ENCODE results near the gene IMPA2.

IMPA2 gene

GRCh38 chr18:12008842-12009580 lies 27.7 kb downstream of the IMPA2 start:
- no peak for DNase-seq (ENCODE audit: low read depth)

GRCh38 chr18:12009581-12010140 lies 28.4 kb downstream of the IMPA2 start:
- DNase-seq (ENCODE audit: low read depth): no peak

DNA sequence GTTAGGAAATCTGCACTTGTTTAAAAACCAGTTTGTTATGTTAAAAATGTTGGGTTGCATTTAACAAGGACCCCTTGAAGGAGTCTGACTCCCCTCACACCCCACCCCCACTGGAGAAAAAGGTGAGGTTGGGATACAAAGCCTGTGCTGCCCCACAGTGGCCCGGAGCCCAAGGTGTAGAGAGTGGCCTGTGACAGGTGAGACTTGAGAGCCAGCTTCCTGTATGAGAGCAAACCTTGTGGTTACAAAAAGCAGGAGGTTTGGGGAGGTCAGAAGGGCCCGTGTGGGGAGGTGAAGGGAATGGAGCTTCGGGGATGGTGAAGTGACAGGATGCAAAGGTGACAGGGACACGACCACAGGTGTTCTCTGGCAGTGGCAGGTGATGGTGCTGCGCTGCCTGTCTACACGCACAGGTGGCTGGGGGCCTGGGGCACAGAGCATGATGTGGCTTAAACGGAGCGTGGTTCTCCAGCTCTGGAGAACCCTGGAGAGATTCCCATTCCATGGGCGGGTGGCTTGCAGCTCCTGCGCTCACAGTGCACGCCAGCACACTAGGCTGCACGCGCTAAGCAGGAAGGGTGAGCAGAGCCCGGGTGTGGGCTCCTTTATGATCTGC lies 29.0 kb downstream of the IMPA2 start:
- no peak for DNase-seq (ENCODE audit: low read depth)

GRCh38 chr18:12011199-12011956 lies 30.1 kb downstream of the IMPA2 start:
- DNase-seq (ENCODE audit: low read depth): no peak

DNA sequence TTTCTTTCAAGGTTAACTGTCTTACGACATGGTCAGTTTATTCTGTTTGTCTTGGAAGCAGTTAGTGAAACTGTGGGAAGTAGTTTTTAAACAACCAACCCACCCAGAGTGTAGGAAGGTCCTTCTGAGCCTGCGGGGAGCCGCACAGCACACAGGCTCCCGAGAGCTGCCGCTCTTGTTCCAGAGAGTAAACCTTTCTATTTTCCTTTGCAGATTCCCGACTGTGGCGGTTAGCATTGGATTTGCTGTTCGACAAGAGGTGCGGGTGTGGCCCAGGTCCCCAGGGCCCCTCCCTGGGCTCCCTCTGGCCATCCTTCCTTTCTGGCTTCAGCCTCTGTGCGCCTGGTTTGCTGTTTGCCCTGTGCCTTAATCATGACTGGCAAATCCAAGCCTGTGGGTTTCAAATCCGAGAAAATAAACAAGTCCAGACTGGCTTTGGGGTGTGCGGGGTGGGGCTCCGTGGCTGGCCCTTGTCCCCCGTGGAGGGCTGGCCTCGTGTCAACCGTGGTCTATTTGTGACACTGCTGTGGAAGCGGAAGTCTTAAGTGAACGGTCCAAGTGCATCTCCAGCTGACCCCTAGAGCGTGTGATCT lies 30.7 kb downstream of the IMPA2 start:
- no peak for DNase-seq (ENCODE audit: low read depth)

- no peak for DNase-seq (ENCODE audit: low read depth)
These were observed 31.4 kb downstream of the IMPA2 start for GRCh38 chr18:12012697-12013096.

- DNase-seq (ENCODE audit: low read depth): no peak
These were observed 32.0 kb downstream of the IMPA2 start for GRCh38 chr18:12013186-12013916.

DNA sequence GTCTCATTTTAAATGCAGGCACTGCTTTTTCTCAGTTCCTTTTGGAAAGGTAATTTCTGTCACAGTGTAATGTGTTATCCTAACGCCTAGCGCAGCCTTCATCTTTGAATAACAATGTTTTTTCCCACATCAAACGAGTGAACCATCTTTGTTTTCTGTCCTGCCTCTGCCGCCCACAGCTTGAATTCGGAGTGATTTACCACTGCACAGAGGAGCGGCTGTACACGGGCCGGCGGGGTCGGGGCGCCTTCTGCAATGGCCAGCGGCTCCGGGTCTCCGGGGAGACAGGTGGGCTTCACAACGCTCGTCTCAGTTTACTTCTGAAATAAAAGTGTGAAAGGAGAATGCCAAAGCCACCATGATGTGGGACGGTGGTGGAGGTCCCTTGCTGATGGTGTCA lies 32.8 kb downstream of the IMPA2 start:
- DNase-seq (ENCODE audit: low read depth): no peak

DNA sequence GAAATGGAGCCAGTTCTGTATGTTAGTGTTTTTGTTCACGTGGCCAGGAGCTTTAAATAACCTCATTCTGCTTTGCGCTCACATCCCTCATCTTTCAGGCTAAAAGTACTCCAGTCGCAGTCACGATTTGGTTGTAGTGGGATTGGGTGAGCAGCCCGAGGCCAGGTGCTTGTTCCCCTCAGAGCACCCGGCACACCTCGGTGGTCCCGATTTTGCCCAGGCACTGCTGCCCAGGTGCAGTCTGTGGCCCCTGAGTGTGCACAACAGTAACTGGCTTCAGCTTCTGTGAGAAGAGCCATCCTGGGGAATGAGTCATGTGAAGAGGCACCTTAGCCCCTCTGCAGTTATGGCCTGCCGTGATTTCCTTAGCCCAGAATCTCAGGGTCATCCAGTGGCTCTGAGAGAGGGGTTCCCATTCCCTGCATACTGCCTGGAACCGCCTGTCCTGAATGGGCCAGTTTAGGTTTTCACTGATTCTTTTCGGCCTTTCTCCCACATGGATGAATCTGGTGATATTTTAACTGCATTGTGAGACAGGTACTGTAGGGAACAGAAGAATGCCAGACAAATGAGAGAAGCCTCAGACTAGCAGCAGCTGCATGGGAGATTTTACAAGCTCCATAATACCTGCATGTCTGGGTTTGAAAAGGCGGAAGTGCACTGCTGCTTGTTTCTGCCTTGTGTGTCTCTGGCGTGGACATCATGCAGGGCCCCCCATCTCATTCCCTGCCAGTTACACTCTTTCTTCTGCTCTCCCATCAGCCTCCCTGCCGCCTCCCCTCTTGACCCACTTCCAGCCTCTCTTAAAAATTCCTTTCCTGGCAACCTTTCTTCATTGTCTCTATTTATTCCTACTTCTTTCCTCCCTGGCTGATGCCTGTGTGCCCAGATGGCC lies 33.5 kb downstream of the IMPA2 start:
- DNase-seq (ENCODE audit: low read depth): no peak

DNA sequence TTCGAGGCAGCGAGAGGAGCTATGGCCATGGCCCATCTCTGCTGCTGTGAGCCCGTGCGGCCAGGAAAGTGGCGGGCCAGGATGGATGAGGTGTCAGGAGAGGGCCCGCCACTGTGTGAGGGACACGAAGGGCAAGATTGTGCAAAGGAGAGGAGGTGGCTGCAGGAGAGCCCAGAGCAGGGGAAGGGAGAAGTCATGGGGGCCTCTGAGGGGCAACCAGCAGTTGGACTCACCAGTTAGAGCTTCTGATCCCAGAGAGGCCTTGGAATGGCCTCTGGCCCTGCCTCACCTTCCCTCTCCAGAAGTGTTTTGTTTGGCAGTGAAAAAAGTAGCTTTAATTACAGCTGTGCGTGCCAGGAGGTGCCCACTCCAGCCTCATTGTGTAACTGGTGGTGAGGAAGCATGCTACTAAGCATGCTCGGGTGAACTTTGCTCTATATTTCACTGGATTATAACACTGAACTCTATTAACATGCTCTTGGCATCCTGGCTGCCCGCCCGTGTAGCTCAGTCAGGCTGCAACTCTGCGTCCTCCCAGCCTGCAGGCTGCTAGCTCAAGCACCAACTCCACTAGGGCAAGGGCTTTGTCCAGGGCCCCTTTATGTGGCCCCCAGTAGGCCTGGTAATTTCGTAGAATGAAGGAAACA lies 34.2 kb downstream of the IMPA2 start:
- DNase-seq (ENCODE audit: low read depth): no peak

DNA sequence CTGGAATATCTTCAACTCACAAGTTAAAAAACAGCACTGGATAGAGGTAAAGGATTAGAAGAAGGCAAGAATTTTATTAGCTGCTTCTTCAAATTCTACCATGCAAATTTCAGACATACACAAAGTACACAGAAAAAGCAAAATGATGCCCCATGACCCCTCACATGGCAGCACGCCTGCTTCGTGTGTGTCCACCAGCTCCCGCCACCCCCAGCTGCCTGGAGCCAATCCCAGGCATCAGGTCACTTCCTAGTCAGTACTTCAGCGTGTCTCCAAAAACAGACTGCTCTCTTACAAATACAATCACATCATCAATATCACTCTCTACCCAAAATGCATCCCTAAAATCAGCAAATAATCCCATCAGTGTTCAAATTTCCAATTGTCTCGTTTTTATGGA lies 35.8 kb downstream of the IMPA2 start:
- DNase-seq (ENCODE audit: low read depth): no peak

GRCh38 chr18:12018861-12019260 lies 37.6 kb downstream of the IMPA2 start:
- DNase-seq (ENCODE audit: low read depth): no peak

DNA sequence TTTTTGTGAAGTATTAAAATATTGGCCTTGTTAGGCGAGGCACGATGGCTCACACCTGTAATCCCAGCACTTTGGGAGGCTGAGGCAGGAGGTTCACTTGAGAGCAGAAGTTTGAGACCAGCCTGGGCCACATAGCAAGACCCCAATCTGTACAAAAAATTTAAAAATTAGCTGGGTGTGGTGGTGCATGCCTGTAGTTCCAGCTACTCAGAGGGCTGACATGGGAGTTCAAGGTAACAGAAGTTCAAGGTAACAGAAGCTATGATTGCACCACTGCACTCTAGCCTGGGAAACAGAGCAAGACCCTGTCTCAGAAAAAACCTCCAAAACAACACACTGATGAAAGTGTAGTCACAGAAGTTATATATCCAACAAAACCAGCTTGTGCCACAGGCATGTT lies 39.8 kb downstream of the IMPA2 start:
- DNase-seq (ENCODE audit: low read depth): no peak

- no peak for DNase-seq (ENCODE audit: low read depth)
These were observed 40.3 kb downstream of the IMPA2 start for GRCh38 chr18:12021596-12021995.

DNA sequence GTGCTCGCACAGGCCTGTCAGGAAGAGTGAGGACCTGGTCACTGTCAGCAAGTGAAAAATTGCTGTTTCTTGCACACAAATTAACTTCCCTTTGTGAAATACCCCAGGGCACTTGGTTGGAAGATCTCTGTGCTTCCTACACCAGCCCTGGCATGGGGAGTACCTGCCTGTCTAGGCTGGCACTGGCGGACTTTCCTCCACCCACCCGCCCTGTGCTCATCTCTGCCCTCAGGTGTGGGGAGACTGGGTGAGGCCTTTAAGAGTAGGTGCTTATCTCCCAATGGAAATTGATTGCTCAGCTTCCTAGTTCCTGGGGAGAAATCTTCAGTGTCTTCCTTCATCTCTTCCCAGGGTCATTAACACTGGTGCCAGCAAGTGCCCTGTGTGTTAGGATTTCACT lies 42.1 kb downstream of the IMPA2 start:
- DNase-seq (ENCODE audit: low read depth): no peak

- DNase-seq (ENCODE audit: low read depth): no peak
These were observed 45.3 kb downstream of the IMPA2 start for GRCh38 chr18:12026562-12026961.

- DNase-seq (ENCODE audit: low read depth): no peak
These were observed 45.7 kb downstream of the IMPA2 start for GRCh38 chr18:12027046-12027445.

GRCh38 chr18:12027480-12027879 lies 46.2 kb downstream of the IMPA2 start:
- DNase-seq (ENCODE audit: low read depth): no peak

GRCh38 chr18:12028040-12028628 lies 46.8 kb downstream of the IMPA2 start:
- DNase-seq (ENCODE audit: low read depth): no peak

DNA sequence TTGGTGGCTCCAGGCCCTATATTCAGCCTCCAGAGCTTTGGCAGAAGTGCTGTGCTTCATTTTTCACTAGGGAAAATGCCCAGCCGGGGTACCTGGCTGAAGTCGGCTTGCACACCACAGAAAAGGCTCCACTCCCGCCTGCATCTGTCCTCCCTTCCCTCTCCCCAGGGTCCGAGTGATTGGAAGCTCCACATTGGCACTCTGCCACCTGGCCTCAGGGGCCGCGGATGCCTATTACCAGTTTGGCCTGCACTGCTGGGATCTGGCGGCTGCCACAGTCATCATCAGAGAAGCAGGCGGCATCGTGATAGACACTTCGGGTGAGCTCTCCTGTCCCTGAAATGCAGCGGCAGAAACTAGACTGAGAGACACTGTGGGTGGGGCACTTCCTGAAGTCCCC lies 47.4 kb downstream of the IMPA2 start:
- DNase-seq (ENCODE audit: low read depth): no peak

Data from stimulated activated CD8-positive, alpha-beta memory T cell treated with anti-CD3 and anti-CD28 coated beads, Interleukin-15, amount 100 ng/mL, for 24 hours (primary cell).